ENCODE data around the gene OSTF1. TPM values are rescaled to one million over a fixed set of nuclear protein-coding genes. Genes with fewer than 3 reads are reported as not detected.
A peak's percentile ranks its signal among the peaks of the same experiment; 100 is the strongest.

Gene OSTF1
- total and polyA plus RNA-seq, 5 donors from 2014 or later: 68.2 to 203 (median 144) TPM

- H3K9me3 ChIP-seq (ENCODE audit: control insufficient read depth in 2 of 2, low read length in 2 of 2): no peaks in the 10 kb centered on the region
- peak overlapping the region; percentile 5 for H3K4me3 ChIP-seq (ENCODE audit: low read depth, low read length)
- no peaks in the 10 kb centered on the region for H3K27me3 Mint-ChIP-seq
- H3K4me1 ChIP-seq (ENCODE audit: control insufficient read depth, insufficient read depth, low read length, poor library complexity, severe bottlenecking): peaks cover 38% of the 10 kb centered on the region
- peaks cover 0 to 2% (median 0%) of the 10 kb centered on the region in 7 donors for H3K9me3 Mint-ChIP-seq
- H3K27ac Mint-ChIP-seq: peak overlapping the region; percentile 21 to 86 (median 82)
- H3K27me3 ChIP-seq (ENCODE audit: control insufficient read depth, insufficient read depth, low read length): no peaks in the 10 kb centered on the region
- ATAC-seq (ENCODE audit: low read depth in 2 of 2) (peak; percentile 83 to 86), DNase-seq (no peak)
- peaks cover 35 to 70% (median 54%) of the 10 kb centered on the region in 4 donors for H3K4me1 Mint-ChIP-seq
- peak overlapping the region; percentile 32 to 49 (median 42) for H3K4me3 Mint-ChIP-seq
- peaks cover 53% of the 10 kb centered on the region for H3K36me3 Mint-ChIP-seq
- peaks cover 53% of the 10 kb centered on the region for H3K36me3 ChIP-seq (ENCODE audit: control insufficient read depth, insufficient read depth, low read length)
- peak overlapping the region; percentile 68 for H3K27ac ChIP-seq (ENCODE audit: insufficient read depth, low read length, poor library complexity, severe bottlenecking)
These were observed 50.1 kb downstream of the OSTF1 start for GRCh38 chr9:75138260-75139040.

GRCh38 chr9:75139201-75139600, 50.9 kb downstream of the OSTF1 start:
- Mint-ChIP-seq H3K9me3 (peaks cover 0 to 7% (median 1%) of the 10 kb centered on the region in 7 donors), H3K27me3 (no peaks in the 10 kb centered on the region), H3K36me3 (peaks cover 60% of the 10 kb centered on the region), H3K4me1 (peaks cover 32 to 72% (median 56%) of the 10 kb centered on the region in 4 donors), H3K27ac (peak overlapping the region in 2 of 3 donors; percentile 82 to 86), H3K4me3 (peak overlapping the region in 2 of 4 donors; percentile 46 to 49)
- peaks cover 38% of the 10 kb centered on the region for H3K4me1 ChIP-seq (ENCODE audit: control insufficient read depth, insufficient read depth, low read length, poor library complexity, severe bottlenecking)
- H3K36me3 ChIP-seq (ENCODE audit: control insufficient read depth, insufficient read depth, low read length): peaks cover 55% of the 10 kb centered on the region
- ATAC-seq (ENCODE audit: low read depth in 2 of 2) (no peak), DNase-seq (no peak)
- H3K4me3 ChIP-seq (ENCODE audit: low read depth, low read length): no peak overlapping the region
- peak overlapping the region; percentile 68 for H3K27ac ChIP-seq (ENCODE audit: insufficient read depth, low read length, poor library complexity, severe bottlenecking)
- no peaks in the 10 kb centered on the region for H3K27me3 ChIP-seq (ENCODE audit: control insufficient read depth, insufficient read depth, low read length)
- H3K9me3 ChIP-seq (ENCODE audit: control insufficient read depth in 2 of 2, low read length in 2 of 2): no peaks in the 10 kb centered on the region

GRCh38 chr9:75140261-75140660, 51.9 kb downstream of the OSTF1 start:
- H3K4me1 Mint-ChIP-seq: peaks cover 39 to 68% (median 54%) of the 10 kb centered on the region in 4 donors
- Histone ChIP-seq H3K36me3 (ENCODE audit: control insufficient read depth, insufficient read depth, low read length) (peaks cover 55% of the 10 kb centered on the region), H3K4me1 (ENCODE audit: control insufficient read depth, insufficient read depth, low read length, poor library complexity, severe bottlenecking) (peaks cover 38% of the 10 kb centered on the region), H3K27me3 (ENCODE audit: control insufficient read depth, insufficient read depth, low read length) (no peaks in the 10 kb centered on the region), H3K27ac (ENCODE audit: insufficient read depth, low read length, poor library complexity, severe bottlenecking) (no peak overlapping the region), H3K4me3 (ENCODE audit: low read depth, low read length) (no peak overlapping the region), H3K9me3 (ENCODE audit: control insufficient read depth in 2 of 2, low read length in 2 of 2) (peaks cover 4 to 5% of the 10 kb centered on the region in 2 experiments)
- ATAC-seq (ENCODE audit: low read depth in 2 of 2): no peak
- H3K27me3 Mint-ChIP-seq: no peaks in the 10 kb centered on the region
- peaks cover 1 to 12% (median 5%) of the 10 kb centered on the region in 7 donors for H3K9me3 Mint-ChIP-seq
- no peak for DNase-seq
- no peak overlapping the region for H3K4me3 Mint-ChIP-seq
- H3K36me3 Mint-ChIP-seq: peaks cover 63% of the 10 kb centered on the region
- peak overlapping the region in 2 of 3 donors; percentile 46 to 82 for H3K27ac Mint-ChIP-seq

GRCh38 chr9:75142202-75142601, 53.9 kb downstream of the OSTF1 start:
- Histone ChIP-seq H3K36me3 (ENCODE audit: control insufficient read depth, insufficient read depth, low read length) (peaks cover 46% of the 10 kb centered on the region), H3K27me3 (ENCODE audit: control insufficient read depth, insufficient read depth, low read length) (no peaks in the 10 kb centered on the region), H3K9me3 (ENCODE audit: control insufficient read depth in 2 of 2, low read length in 2 of 2) (peaks cover 5% of the 10 kb centered on the region in 2 experiments), H3K27ac (ENCODE audit: insufficient read depth, low read length, poor library complexity, severe bottlenecking) (peak overlapping the region; percentile 28), H3K4me3 (ENCODE audit: low read depth, low read length) (peak overlapping the region; percentile 59), H3K4me1 (ENCODE audit: control insufficient read depth, insufficient read depth, low read length, poor library complexity, severe bottlenecking) (peaks cover 51% of the 10 kb centered on the region)
- Mint-ChIP-seq H3K4me1 (peaks cover 38 to 72% (median 62%) of the 10 kb centered on the region in 4 donors), H3K9me3 (peaks cover 1 to 12% (median 6%) of the 10 kb centered on the region in 7 donors), H3K27me3 (no peaks in the 10 kb centered on the region), H3K4me3 (peak overlapping the region in 3 of 4 donors; percentile 46 to 63 (median 52)), H3K27ac (peak overlapping the region; percentile 81 to 94 (median 90)), H3K36me3 (peaks cover 61% of the 10 kb centered on the region)
- ATAC-seq (ENCODE audit: low read depth in 2 of 2): peak in 1 of 2 donors; percentile 57
- peak in 1 of 3 donors; percentile 49 for DNase-seq

GRCh38 chr9:75146229-75146628, 57.9 kb downstream of the OSTF1 start:
- H3K4me1 ChIP-seq (ENCODE audit: control insufficient read depth, insufficient read depth, low read length, poor library complexity, severe bottlenecking): peaks cover 67% of the 10 kb centered on the region
- peaks cover 42 to 79% (median 64%) of the 10 kb centered on the region in 4 donors for H3K4me1 Mint-ChIP-seq

GRCh38 chr9:75147638-75148037, 59.3 kb downstream of the OSTF1 start:
- peak in 2 of 3 donors; percentile 51 to 79 for DNase-seq
- Mint-ChIP-seq H3K4me3 (peak overlapping the region; percentile 59 to 90 (median 80)), H3K9me3 (peaks cover 1 to 12% (median 6%) of the 10 kb centered on the region in 7 donors), H3K27ac (peak overlapping the region; percentile 80 to 94 (median 88)), H3K27me3 (no peaks in the 10 kb centered on the region), H3K36me3 (peaks cover 41% of the 10 kb centered on the region), H3K4me1 (peaks cover 36 to 84% (median 67%) of the 10 kb centered on the region in 4 donors)
- peaks cover 5% of the 10 kb centered on the region in 2 experiments for H3K9me3 ChIP-seq (ENCODE audit: control insufficient read depth in 2 of 2, low read length in 2 of 2)
- ATAC-seq (ENCODE audit: low read depth in 2 of 2): peak; percentile 72 to 78
- H3K27me3 ChIP-seq (ENCODE audit: control insufficient read depth, insufficient read depth, low read length): no peaks in the 10 kb centered on the region
- peaks cover 33% of the 10 kb centered on the region for H3K36me3 ChIP-seq (ENCODE audit: control insufficient read depth, insufficient read depth, low read length)
- H3K4me3 ChIP-seq (ENCODE audit: low read depth, low read length): peak overlapping the region; percentile 77
- peak overlapping the region; percentile 76 for H3K27ac ChIP-seq (ENCODE audit: insufficient read depth, low read length, poor library complexity, severe bottlenecking)
- peaks cover 71% of the 10 kb centered on the region for H3K4me1 ChIP-seq (ENCODE audit: control insufficient read depth, insufficient read depth, low read length, poor library complexity, severe bottlenecking)

More at GRCh38 chr9:75146229-75146628, 57.9 kb downstream of the OSTF1 start:
- peaks cover 1 to 12% (median 6%) of the 10 kb centered on the region in 7 donors for H3K9me3 Mint-ChIP-seq
- DNase-seq: no peak
- no peaks in the 10 kb centered on the region for H3K27me3 ChIP-seq (ENCODE audit: control insufficient read depth, insufficient read depth, low read length)
- H3K27ac Mint-ChIP-seq: peak overlapping the region; percentile 76 to 82 (median 79)
- H3K4me3 ChIP-seq (ENCODE audit: low read depth, low read length): no peak overlapping the region
- peaks cover 5% of the 10 kb centered on the region in 2 experiments for H3K9me3 ChIP-seq (ENCODE audit: control insufficient read depth in 2 of 2, low read length in 2 of 2)
- peaks cover 49% of the 10 kb centered on the region for H3K36me3 Mint-ChIP-seq
- H3K27me3 Mint-ChIP-seq: no peaks in the 10 kb centered on the region
- ATAC-seq (ENCODE audit: low read depth in 2 of 2): no peak
- peak overlapping the region in 2 of 4 donors; percentile 19 for H3K4me3 Mint-ChIP-seq
- peak overlapping the region; percentile 43 for H3K27ac ChIP-seq (ENCODE audit: insufficient read depth, low read length, poor library complexity, severe bottlenecking)
- peaks cover 40% of the 10 kb centered on the region for H3K36me3 ChIP-seq (ENCODE audit: control insufficient read depth, insufficient read depth, low read length)

- H3K27me3 ChIP-seq (ENCODE audit: control insufficient read depth, insufficient read depth, low read length): no peaks in the 10 kb centered on the region
- peak overlapping the region; percentile 77 for H3K4me3 ChIP-seq (ENCODE audit: low read depth, low read length)
- Mint-ChIP-seq H3K4me1 (peaks cover 39 to 83% (median 68%) of the 10 kb centered on the region in 4 donors), H3K36me3 (peaks cover 35% of the 10 kb centered on the region), H3K27ac (peak overlapping the region; percentile 74 to 88 (median 80)), H3K27me3 (no peaks in the 10 kb centered on the region), H3K4me3 (peak overlapping the region; percentile 59 to 90 (median 72)), H3K9me3 (peaks cover 0 to 12% (median 5%) of the 10 kb centered on the region in 7 donors)
- peak in 1 of 3 donors; percentile 78 for DNase-seq
- H3K9me3 ChIP-seq (ENCODE audit: control insufficient read depth in 2 of 2, low read length in 2 of 2): peaks cover 5% of the 10 kb centered on the region in 2 experiments
- ATAC-seq (ENCODE audit: low read depth in 2 of 2): peak; percentile 30 to 33
- H3K36me3 ChIP-seq (ENCODE audit: control insufficient read depth, insufficient read depth, low read length): peaks cover 26% of the 10 kb centered on the region
- peaks cover 78% of the 10 kb centered on the region for H3K4me1 ChIP-seq (ENCODE audit: control insufficient read depth, insufficient read depth, low read length, poor library complexity, severe bottlenecking)
- peak overlapping the region; percentile 76 for H3K27ac ChIP-seq (ENCODE audit: insufficient read depth, low read length, poor library complexity, severe bottlenecking)
These were observed 60.2 kb downstream of the OSTF1 start for GRCh38 chr9:75148561-75148960.
